DMS53 (cell line): Measurements from ENCODE around the gene SETD7.

ENCODE experiments used
- DNase-seq: peaks from one replicate; lab custom pipeline; 2025; lab: John Stamatoyannopoulos, UW

Gene SETD7

GRCh38 chr4:139509727-139510410, 46.1 kb downstream of the SETD7 start:
- peak; percentile 30 for DNase-seq

GRCh38 chr4:139508581-139509237, 47.3 kb downstream of the SETD7 start:
- no peak for DNase-seq

- DNase-seq = no peak
Observed at GRCh38 chr4:139506774-139507173, 49.2 kb downstream of the SETD7 start.

- DNase-seq = no peak
Observed at GRCh38 chr4:139503622-139504166, 52.3 kb downstream of the SETD7 start.

GRCh38 chr4:139501927-139502899, 53.8 kb downstream of the SETD7 start:
- no peak for DNase-seq

- DNase-seq = no peak
Observed at GRCh38 chr4:139501527-139501926, 54.5 kb downstream of the SETD7 start.

- peak; percentile 4 for DNase-seq
Observed at GRCh38 chr4:139501117-139501516, 54.9 kb downstream of the SETD7 start.

- no peak for DNase-seq
Observed at GRCh38 chr4:139499186-139499585, 56.8 kb downstream of the SETD7 start.

- DNase-seq = no peak
Observed at GRCh38 chr4:139493176-139493575, 62.8 kb downstream of the SETD7 start.

GRCh38 chr4:139492429-139492828, 63.6 kb downstream of the SETD7 start:
- DNase-seq = no peak

GRCh38 chr4:139489638-139490037, 66.4 kb downstream of the SETD7 start:
- DNase-seq = no peak

- DNase-seq = no peak
Observed at GRCh38 chr4:139488442-139488841, 67.6 kb downstream of the SETD7 start.

- DNase-seq = no peak
Observed at GRCh38 chr4:139484783-139485311, 71.2 kb downstream of the SETD7 start.

- DNase-seq = no peak
Observed at GRCh38 chr4:139483000-139483399, 73.0 kb downstream of the SETD7 start.

GRCh38 chr4:139481465-139481864, 74.6 kb downstream of the SETD7 start:
- DNase-seq = no peak

- DNase-seq = no peak
Observed at GRCh38 chr4:139476363-139476762, 79.7 kb downstream of the SETD7 start.

- DNase-seq = no peak
Observed at GRCh38 chr4:139472852-139473251, 83.2 kb downstream of the SETD7 start.

- DNase-seq = no peak
Observed at GRCh38 chr4:139470997-139471665, 84.9 kb downstream of the SETD7 start.

- DNase-seq = no peak
Observed at GRCh38 chr4:139470295-139470694, 85.7 kb downstream of the SETD7 start.

- DNase-seq = peak; percentile 42
Observed at GRCh38 chr4:139469869-139470268, 86.2 kb downstream of the SETD7 start.

GRCh38 chr4:139469216-139469615, 86.8 kb downstream of the SETD7 start:
- no peak for DNase-seq
